Stimulated activated CD4-positive, alpha-beta T cell treated with anti-CD3 and anti-CD28 coated beads, Interleukin-4, amount 100 ng/mL, for 1 hour (primary cell): Measurements from ENCODE around the gene BATF.

Source experiments
- DNase-seq: peaks from one replicate; pipeline ENCODE4 v3.0.0-alpha.2; 2020

BATF gene

GRCh38 chr14:75535164-75535898 lies 13.1 kb downstream of the BATF start:
- no peak for DNase-seq

GRCh38 chr14:75537071-75537470 lies 14.8 kb downstream of the BATF start:
- DNase-seq, result no peak

- no peak for DNase-seq
Measured at GRCh38 chr14:75539162-75539560, 16.9 kb downstream of the BATF start.

GRCh38 chr14:75539561-75540478 lies 17.6 kb downstream of the BATF start:
- peak; percentile 47 for DNase-seq

GRCh38 chr14:75540479-75540851 lies 18.2 kb downstream of the BATF start:
- no peak for DNase-seq

GRCh38 chr14:75542588-75543091 lies 20.4 kb downstream of the BATF start:
- peak; percentile 84 for DNase-seq

GRCh38 chr14:75543253-75543652 lies 21.0 kb downstream of the BATF start:
- DNase-seq, result no peak

GRCh38 chr14:75543786-75544185 lies 21.5 kb downstream of the BATF start:
- DNase-seq, result no peak

GRCh38 chr14:75545907-75546306 lies 23.6 kb downstream of the BATF start:
- DNase-seq, result no peak

- DNase-seq, result no peak
Measured at GRCh38 chr14:75547552-75548250, 25.4 kb downstream of the BATF start.

- no peak for DNase-seq
Measured at GRCh38 chr14:75548544-75548943, 26.3 kb downstream of the BATF start.

- no peak for DNase-seq
Measured at GRCh38 chr14:75549169-75549568, 26.9 kb downstream of the BATF start.

- DNase-seq, result no peak
Measured at GRCh38 chr14:75551021-75551420, 28.8 kb downstream of the BATF start.

- DNase-seq, result no peak
Measured at GRCh38 chr14:75553157-75553556, 30.9 kb downstream of the BATF start.

- no peak for DNase-seq
Measured at GRCh38 chr14:75553761-75554364, 31.6 kb downstream of the BATF start.

GRCh38 chr14:75554482-75554881 lies 32.2 kb downstream of the BATF start:
- DNase-seq, result no peak

GRCh38 chr14:75558440-75558839 lies 36.2 kb downstream of the BATF start:
- no peak for DNase-seq

- no peak for DNase-seq
Measured at GRCh38 chr14:75559045-75559444, 36.8 kb downstream of the BATF start.

GRCh38 chr14:75559451-75560222 lies 37.4 kb downstream of the BATF start:
- peak; percentile 74 for DNase-seq

- peak; percentile 43 for DNase-seq
Measured at GRCh38 chr14:75561013-75561432, 38.8 kb downstream of the BATF start.

GRCh38 chr14:75562089-75562488 lies 39.8 kb downstream of the BATF start:
- DNase-seq, result peak; percentile 66

- DNase-seq, result no peak
Measured at GRCh38 chr14:75562489-75562888, 40.2 kb downstream of the BATF start.
